Liver (tissue), 9 donors: Measurements from ENCODE around the gene RNF145. TPM values are rescaled to one million over a fixed set of nuclear protein-coding genes. Genes with fewer than 3 reads are reported as not detected.

Experiments used
- DNase-seq: peaks from one replicate; pipeline ENCODE4 v3.0.0-alpha.2; 2017; ENCODE audit warnings: low spot score
- H3K27ac ChIP-seq, 2 donors: one replicate each; pipeline ENCODE4 v1.7.0; 2013; ENCODE audit warnings: inconsistent platforms in 2 of 2, low read length in 2 of 2, control low read depth in 1 of 2, low read depth in 1 of 2, mild to moderate bottlenecking in 1 of 2
- H3K27me3 ChIP-seq, 4 donors: one replicate each; pipeline versions ENCODE4 v1.6.1 to v1.7.0; 2013; ENCODE audit warnings: low read length in 3 of 4, inconsistent platforms in 1 of 4, mild to moderate bottlenecking in 1 of 4, moderate library complexity in 1 of 4; ENCODE audit not compliant: control insufficient read depth in 4 of 4, insufficient read depth in 4 of 4
- H3K36me3 ChIP-seq, 4 donors: one replicate each; pipeline versions ENCODE4 v1.6.1 to v1.7.0; 2013; ENCODE audit warnings: low read length in 3 of 4, mild to moderate bottlenecking in 3 of 4, low read depth in 1 of 4, moderate library complexity in 1 of 4; ENCODE audit not compliant: control insufficient read depth in 4 of 4, insufficient read depth in 3 of 4
- H3K4me1 ChIP-seq, 4 donors: one replicate each; pipeline versions ENCODE4 v1.6.1 to v1.7.0; 2013; ENCODE audit warnings: low read length in 3 of 4, mild to moderate bottlenecking in 3 of 4, moderate library complexity in 1 of 4; ENCODE audit not compliant: control insufficient read depth in 4 of 4, insufficient read depth in 4 of 4
- H3K4me3 ChIP-seq, 3 donors: one replicate each; pipeline versions ENCODE4 v1.6.1 to v1.7.0; 2013; ENCODE audit warnings: low read length in 3 of 3, control low read depth in 1 of 3, low read depth in 1 of 3, mild to moderate bottlenecking in 1 of 3
- H3K9ac ChIP-seq, 2 donors: one replicate each; pipeline ENCODE4 v1.7.0; 2013; ENCODE audit warnings: low read length in 2 of 2, mild to moderate bottlenecking in 2 of 2, moderate library complexity in 2 of 2, control low read depth in 1 of 2, low read depth in 1 of 2
- H3K9me3 ChIP-seq, 4 donors: one replicate each; pipeline versions ENCODE4 v1.6.1 to v1.7.0; 2013; ENCODE audit warnings: low read length in 3 of 4; ENCODE audit not compliant: control insufficient read depth in 4 of 4
- EGR1 ChIP-seq, 2 donors: IDR thresholded peaks; 2 replicates each; pipeline ENCODE4 v1.6.1; 2016 to 2018; ENCODE audit warnings: antibody characterized with exemption in 2 of 2, low read depth in 2 of 2
- FOXA1 ChIP-seq: IDR thresholded peaks from 2 replicates; pipeline ENCODE4 v1.6.1; 2016; ENCODE audit warnings: antibody characterized with exemption
- GABPA ChIP-seq, 2 donors: IDR thresholded peaks in 1 of 2; conservative IDR thresholded peaks in 1 of 2; 2 replicates each; pipeline ENCODE4 v1.6.1; 2016; ENCODE audit warnings: antibody characterized with exemption in 2 of 2, mild to moderate bottlenecking in 1 of 2, moderate library complexity in 1 of 2
- HNF4G ChIP-seq: IDR thresholded peaks from 2 replicates; pipeline ENCODE4 v1.6.1; 2016; ENCODE audit warnings: antibody characterized with exemption
- JUND ChIP-seq, 2 donors: IDR thresholded peaks; 2 replicates each; pipeline ENCODE4 v1.6.1; 2016; ENCODE audit warnings: antibody characterized with exemption in 2 of 2
- NR2F2 ChIP-seq: IDR thresholded peaks from 2 replicates; pipeline ENCODE4 v1.6.1; 2016; ENCODE audit warnings: antibody characterized with exemption
- RAD21 ChIP-seq, 2 donors: IDR thresholded peaks; 2 replicates each; pipeline ENCODE4 v1.6.1; 2016; ENCODE audit warnings: antibody characterized with exemption in 2 of 2, mild to moderate bottlenecking in 2 of 2
- RXRA ChIP-seq, 2 donors: IDR thresholded peaks; 2 replicates each; pipeline ENCODE4 v1.6.1; 2017 to 2018; ENCODE audit warnings: antibody characterized with exemption in 2 of 2, mild to moderate bottlenecking in 1 of 2
- SP1 ChIP-seq: IDR thresholded peaks from 2 replicates; pipeline ENCODE4 v1.6.1; 2018; ENCODE audit warnings: antibody characterized with exemption, mild to moderate bottlenecking
- TAF1 ChIP-seq: conservative IDR thresholded peaks from 2 replicates; pipeline ENCODE4 v1.6.1; 2016; ENCODE audit warnings: antibody characterized with exemption, mild to moderate bottlenecking
- YY1 ChIP-seq: IDR thresholded peaks from 2 replicates; pipeline ENCODE4 v1.6.1; 2016; ENCODE audit warnings: antibody characterized with exemption, mild to moderate bottlenecking
- WGBS: extraction: QIAGEN DNeasy Blood & Tissue Kit; methylation state at CpG from one replicate; pipeline ENCODE4 v1.1.7; 2013; 5-methylcytosine and 5-hydroxymethylcytosine counted together
- polyA plus RNA-seq, 2 donors: library from polyadenylated mRNA; stranded (reverse) in 1 of 2; unstranded in 1 of 2; fragments of 200-250 nt in 1 of 2; fragments of >200 nt in 1 of 2; fragmentation: Nextera tagmentation in 1 of 2; extraction: Ambion mirVana in 1 of 2; gene quantifications; one replicate each; pipeline versions ENCODE4 v1.2.1 to v1.2.3, GENCODE V29; 2013 to 2015
- total RNA-seq, 2 donors: library from RNA; depleted of rRNA; stranded (reverse); fragments of >200 nt; gene quantifications; one replicate each; pipeline ENCODE4 v1.2.3, GENCODE V29; 2014
- TF ChIP-seq, protein P1 (sequence below): IDR thresholded peaks from 2 replicates; pipeline ENCODE4 v1.6.1; 2016; ENCODE audit warnings: antibody characterized with exemption, mild to moderate bottlenecking
- TF ChIP-seq, protein P2 (sequence below): IDR thresholded peaks from 2 replicates; pipeline ENCODE4 v1.6.1; 2016; ENCODE audit warnings: antibody characterized with exemption
- TF ChIP-seq, protein P3 (sequence below): fragments of 150-350 bp; IDR thresholded peaks from 2 replicates; pipeline ENCODE4 v1.5.1; 2017; ENCODE audit warnings: improper control_type of control experiment, low read depth, low read length; ENCODE audit not compliant: missing input control
- TF ChIP-seq, protein P4 (sequence below): IDR thresholded peaks from 2 replicates; pipeline ENCODE4 v1.6.1; 2016; ENCODE audit warnings: antibody characterized with exemption
- donor health status: healthy.
- donor health status: healthy.
- donor health status: healthy.
- donor health status: healthy.
- donor health status: healthy.

The RNF145 gene
- total and polyA plus RNA-seq, 4 donors = 2.9 to 34.6 (median 11.7) TPM

DNA sequence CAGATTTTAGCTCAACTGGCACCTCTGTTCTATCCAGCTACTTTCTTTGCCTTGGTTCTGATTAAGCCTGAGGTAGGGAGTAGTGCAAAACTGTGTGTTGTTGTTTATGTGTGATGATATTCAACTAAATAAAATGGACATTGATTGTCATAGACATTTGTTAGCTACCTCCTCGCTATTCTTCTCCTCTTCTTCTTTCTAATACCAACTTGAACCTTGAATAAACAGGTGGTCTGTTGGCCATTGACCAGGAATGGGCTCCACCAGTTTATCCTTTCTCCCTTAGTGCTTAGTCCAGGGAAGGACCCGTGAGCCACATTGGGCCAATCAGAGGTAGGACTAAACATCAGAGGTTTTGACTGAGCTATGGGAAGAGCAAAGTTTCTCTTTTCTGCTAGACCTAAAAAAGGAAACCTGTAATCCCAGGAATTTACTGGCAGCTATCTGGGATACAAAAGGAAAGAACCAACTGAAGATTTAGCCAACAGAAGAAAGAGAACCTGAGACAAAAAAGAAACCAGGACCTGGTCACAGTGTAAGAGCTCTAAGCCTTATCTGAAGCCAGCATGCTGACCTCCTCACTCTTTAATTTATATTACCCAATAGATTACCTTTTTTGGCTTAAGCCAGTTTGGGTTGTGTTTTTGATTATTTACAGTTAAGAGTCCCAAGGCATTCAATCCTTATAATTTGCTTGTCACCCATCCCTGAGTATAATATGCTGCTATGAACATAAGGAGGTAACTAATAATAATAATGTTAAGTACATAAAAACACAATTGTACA is 5.3 kb upstream of the RNF145 start (continued):
- TF ChIP-seq, protein P1, sequence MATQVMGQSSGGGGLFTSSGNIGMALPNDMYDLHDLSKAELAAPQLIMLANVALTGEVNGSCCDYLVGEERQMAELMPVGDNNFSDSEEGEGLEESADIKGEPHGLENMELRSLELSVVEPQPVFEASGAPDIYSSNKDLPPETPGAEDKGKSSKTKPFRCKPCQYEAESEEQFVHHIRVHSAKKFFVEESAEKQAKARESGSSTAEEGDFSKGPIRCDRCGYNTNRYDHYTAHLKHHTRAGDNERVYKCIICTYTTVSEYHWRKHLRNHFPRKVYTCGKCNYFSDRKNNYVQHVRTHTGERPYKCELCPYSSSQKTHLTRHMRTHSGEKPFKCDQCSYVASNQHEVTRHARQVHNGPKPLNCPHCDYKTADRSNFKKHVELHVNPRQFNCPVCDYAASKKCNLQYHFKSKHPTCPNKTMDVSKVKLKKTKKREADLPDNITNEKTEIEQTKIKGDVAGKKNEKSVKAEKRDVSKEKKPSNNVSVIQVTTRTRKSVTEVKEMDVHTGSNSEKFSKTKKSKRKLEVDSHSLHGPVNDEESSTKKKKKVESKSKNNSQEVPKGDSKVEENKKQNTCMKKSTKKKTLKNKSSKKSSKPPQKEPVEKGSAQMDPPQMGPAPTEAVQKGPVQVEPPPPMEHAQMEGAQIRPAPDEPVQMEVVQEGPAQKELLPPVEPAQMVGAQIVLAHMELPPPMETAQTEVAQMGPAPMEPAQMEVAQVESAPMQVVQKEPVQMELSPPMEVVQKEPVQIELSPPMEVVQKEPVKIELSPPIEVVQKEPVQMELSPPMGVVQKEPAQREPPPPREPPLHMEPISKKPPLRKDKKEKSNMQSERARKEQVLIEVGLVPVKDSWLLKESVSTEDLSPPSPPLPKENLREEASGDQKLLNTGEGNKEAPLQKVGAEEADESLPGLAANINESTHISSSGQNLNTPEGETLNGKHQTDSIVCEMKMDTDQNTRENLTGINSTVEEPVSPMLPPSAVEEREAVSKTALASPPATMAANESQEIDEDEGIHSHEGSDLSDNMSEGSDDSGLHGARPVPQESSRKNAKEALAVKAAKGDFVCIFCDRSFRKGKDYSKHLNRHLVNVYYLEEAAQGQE = no peak
- no peak for TF ChIP-seq HNF4G
- no peak for TF ChIP-seq TAF1
- no peak for TF ChIP-seq NR2F2
- TF ChIP-seq RXRA (IDR thresholded peaks at IDR 0.05) = no peak

DNA sequence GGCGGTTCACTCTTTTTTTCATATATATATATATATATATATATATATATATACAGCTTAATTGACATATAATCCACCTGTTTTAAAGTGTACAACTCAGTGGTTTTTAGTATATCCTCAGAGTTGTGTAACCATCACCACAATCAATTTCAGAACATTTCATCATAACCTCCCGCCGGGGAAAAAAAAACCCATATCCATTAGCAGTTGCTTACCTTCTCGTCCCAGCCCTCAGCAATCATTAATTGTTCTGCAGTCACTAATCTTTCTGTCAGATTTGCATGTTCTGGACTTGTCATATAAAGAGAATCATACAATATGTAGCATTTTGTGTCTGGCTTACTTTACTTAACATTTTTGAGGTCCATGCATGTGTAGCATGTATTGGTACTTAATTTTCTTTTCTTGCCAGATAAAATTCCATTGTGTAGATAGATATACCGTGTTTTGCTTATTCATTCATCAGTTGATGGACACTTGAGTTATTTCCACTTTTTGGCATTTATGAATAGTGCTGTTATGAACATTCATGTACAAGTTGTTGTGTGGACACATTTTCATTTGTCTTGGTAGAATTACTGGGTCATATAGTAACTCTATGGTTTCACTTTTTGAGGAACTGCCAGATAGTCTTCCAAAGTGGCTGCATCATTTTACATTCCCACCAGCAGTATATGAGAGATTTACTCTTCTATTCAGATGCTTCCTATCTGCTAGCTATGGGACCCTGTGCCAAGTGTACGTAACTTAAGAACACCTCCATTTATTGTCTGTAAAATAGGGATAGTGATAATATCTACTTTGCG is 3.5 kb upstream of the RNF145 start:
- no peaks in the 10 kb centered on the region for H3K36me3 ChIP-seq
- peaks cover 2 to 16% (median 11%) of the 10 kb centered on the region in 4 donors for H3K4me1 ChIP-seq
- H3K4me3 ChIP-seq = no peak overlapping the region
- no peak overlapping the region for H3K9ac ChIP-seq
- no peaks in the 10 kb centered on the region for H3K9me3 ChIP-seq
- no peaks in the 10 kb centered on the region for H3K27me3 ChIP-seq
- 66% methylated on average over 7 of the region's 7 CpGs for WGBS
- DNase-seq = no peak
- TF ChIP-seq TAF1 = no peak
- TF ChIP-seq HNF4G = no peak
- no peak for TF ChIP-seq RAD21 (IDR thresholded peaks at IDR 0.05)
- TF ChIP-seq, protein P2, sequence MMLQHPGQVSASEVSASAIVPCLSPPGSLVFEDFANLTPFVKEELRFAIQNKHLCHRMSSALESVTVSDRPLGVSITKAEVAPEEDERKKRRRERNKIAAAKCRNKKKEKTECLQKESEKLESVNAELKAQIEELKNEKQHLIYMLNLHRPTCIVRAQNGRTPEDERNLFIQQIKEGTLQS = no peak
- no peak for TF ChIP-seq RXRA (IDR thresholded peaks at IDR 0.05)
- no peak for TF ChIP-seq FOXA1
- no peak for TF ChIP-seq YY1
- no peak for TF ChIP-seq GABPA (IDR thresholded peaks at IDR 0.05 in 1 of 2, conservative IDR thresholded peaks at IDR 0.05 in 1 of 2)
- no peak overlapping the region for H3K27ac ChIP-seq

DNA sequence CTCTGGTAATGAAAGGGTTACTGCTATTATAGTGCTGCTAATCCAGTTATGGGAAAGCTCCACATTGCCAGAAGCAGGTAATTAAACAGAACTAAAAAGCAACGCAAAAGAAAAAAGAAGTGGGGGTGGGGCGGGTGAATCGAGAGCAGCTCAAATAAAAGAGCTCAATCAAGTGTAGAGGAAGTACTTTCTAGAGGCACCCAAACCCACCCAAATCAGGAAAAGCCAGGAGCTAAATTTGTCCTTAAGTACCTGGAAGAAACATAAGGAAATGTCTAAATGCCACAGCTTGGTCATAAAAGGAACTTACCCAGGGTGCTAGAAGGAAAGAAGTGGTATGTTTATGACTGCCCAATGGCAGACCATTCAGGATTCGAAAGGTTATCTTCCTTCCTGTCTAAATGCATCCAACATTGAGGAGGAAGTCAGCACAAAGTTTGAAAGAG is 2.4 kb upstream of the RNF145 start:
- 57% methylated on average over 4 of the region's 4 CpGs for WGBS
- DNase-seq = no peak

More for the DNA sequence above, 2.4 kb upstream of the RNF145 start:
- Histone ChIP-seq H3K4me1 (peaks cover 2 to 20% (median 13%) of the 10 kb centered on the region in 4 donors), H3K36me3 (no peaks in the 10 kb centered on the region), H3K9ac (no peak overlapping the region), H3K9me3 (no peaks in the 10 kb centered on the region), H3K4me3 (no peak overlapping the region), H3K27me3 (no peaks in the 10 kb centered on the region), H3K27ac (no peak overlapping the region)
- TF ChIP-seq RXRA (IDR thresholded peaks at IDR 0.05) (no peak), RAD21 (IDR thresholded peaks at IDR 0.05) (no peak), FOXA1 (no peak), JUND (IDR thresholded peaks at IDR 0.05) (no peak), EGR1 (IDR thresholded peaks at IDR 0.05; ENCODE audit: low read depth in 2 of 2) (no peak), YY1 (no peak), SP1 (no peak), HNF4G (no peak)
- TF ChIP-seq, protein P1 = no peak
- TF ChIP-seq, protein P3, sequence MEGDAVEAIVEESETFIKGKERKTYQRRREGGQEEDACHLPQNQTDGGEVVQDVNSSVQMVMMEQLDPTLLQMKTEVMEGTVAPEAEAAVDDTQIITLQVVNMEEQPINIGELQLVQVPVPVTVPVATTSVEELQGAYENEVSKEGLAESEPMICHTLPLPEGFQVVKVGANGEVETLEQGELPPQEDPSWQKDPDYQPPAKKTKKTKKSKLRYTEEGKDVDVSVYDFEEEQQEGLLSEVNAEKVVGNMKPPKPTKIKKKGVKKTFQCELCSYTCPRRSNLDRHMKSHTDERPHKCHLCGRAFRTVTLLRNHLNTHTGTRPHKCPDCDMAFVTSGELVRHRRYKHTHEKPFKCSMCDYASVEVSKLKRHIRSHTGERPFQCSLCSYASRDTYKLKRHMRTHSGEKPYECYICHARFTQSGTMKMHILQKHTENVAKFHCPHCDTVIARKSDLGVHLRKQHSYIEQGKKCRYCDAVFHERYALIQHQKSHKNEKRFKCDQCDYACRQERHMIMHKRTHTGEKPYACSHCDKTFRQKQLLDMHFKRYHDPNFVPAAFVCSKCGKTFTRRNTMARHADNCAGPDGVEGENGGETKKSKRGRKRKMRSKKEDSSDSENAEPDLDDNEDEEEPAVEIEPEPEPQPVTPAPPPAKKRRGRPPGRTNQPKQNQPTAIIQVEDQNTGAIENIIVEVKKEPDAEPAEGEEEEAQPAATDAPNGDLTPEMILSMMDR = no peak
- TF ChIP-seq, protein P4, sequence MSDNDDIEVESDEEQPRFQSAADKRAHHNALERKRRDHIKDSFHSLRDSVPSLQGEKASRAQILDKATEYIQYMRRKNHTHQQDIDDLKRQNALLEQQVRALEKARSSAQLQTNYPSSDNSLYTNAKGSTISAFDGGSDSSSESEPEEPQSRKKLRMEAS = no peak
